GM12865 (cell line): ENCODE results near the gene PTPRM.
"Not testable (repeated sequence)": the region's sequence is repeated elsewhere in the genome, so short reads cannot be mapped to it uniquely, and the experiment has no call there.

Experiments
- DNase-seq: peaks from one replicate; pipeline ENCODE4 v3.0.0; 2010; ENCODE audit warnings: low read depth
- H3K4me3 ChIP-seq: 2 replicates; pipeline ENCODE4 v1.5.1; 2011; ENCODE audit warnings: mild to moderate bottlenecking, low read depth, low read length, control low read depth
- CTCF ChIP-seq: IDR thresholded peaks from 2 replicates; pipeline ENCODE4 v1.5.1; 2011; ENCODE audit warnings: low read length, control low read depth, low read depth, inconsistent platforms; ENCODE audit not compliant: insufficient read depth; ENCODE audit errors: missing control alignments

Gene PTPRM

GRCh38 chr18:7735626-7736175 is 168.6 kb downstream of the PTPRM start:
- TF ChIP-seq CTCF = no peak
- no peak for DNase-seq
- no peak overlapping the region for H3K4me3 ChIP-seq

GRCh38 chr18:7736526-7736925 is 169.4 kb downstream of the PTPRM start:
- not testable (repeated sequence) for H3K4me3 ChIP-seq, DNase-seq

GRCh38 chr18:7737550-7737949 is 170.4 kb downstream of the PTPRM start:
- no peak overlapping the region for H3K4me3 ChIP-seq
- no peak for DNase-seq
- TF ChIP-seq CTCF = no peak

GRCh38 chr18:7740821-7741220 is 173.7 kb downstream of the PTPRM start:
- H3K4me3 ChIP-seq = no peak overlapping the region
- no peak for TF ChIP-seq CTCF
- no peak for DNase-seq

GRCh38 chr18:7741640-7742039 is 174.5 kb downstream of the PTPRM start:
- TF ChIP-seq CTCF = no peak
- no peak overlapping the region for H3K4me3 ChIP-seq
- no peak for DNase-seq

GRCh38 chr18:7742224-7742623 is 175.1 kb downstream of the PTPRM start:
- DNase-seq = no peak
- no peak for TF ChIP-seq CTCF
- H3K4me3 ChIP-seq = no peak overlapping the region

GRCh38 chr18:7743256-7743655 is 176.1 kb downstream of the PTPRM start:
- TF ChIP-seq CTCF = no peak
- H3K4me3 ChIP-seq = no peak overlapping the region
- no peak for DNase-seq

GRCh38 chr18:7746106-7746505 is 179.0 kb downstream of the PTPRM start:
- H3K4me3 ChIP-seq = no peak overlapping the region
- no peak for TF ChIP-seq CTCF
- no peak for DNase-seq
